HepG2 (cell line): ENCODE results near the gene PRSS53. TPM values are rescaled to one million over a fixed set of nuclear protein-coding genes. Genes with fewer than 3 reads are reported as not detected.
A peak's percentile ranks its signal among the peaks of the same experiment; 100 is the strongest.

Experiments
- AHR ChIP-seq: IDR thresholded peaks from 2 replicates; pipeline ENCODE4 v1.6.1; 2018; ENCODE audit warnings: missing genetic modification reagents, missing compliant biosample characterization
- ATF7-NPFF ChIP-seq: sonication (generic); formaldehyde crosslinking; IDR thresholded peaks from 2 replicates; pipeline ENCODE4 v1.8.1; 2023; ENCODE audit warnings: mild to moderate bottlenecking, low read depth, missing genetic modification reagents, moderate library complexity
- GATAD1 ChIP-seq: IDR thresholded peaks from 2 replicates; pipeline ENCODE4 v1.6.1; 2016; ENCODE audit warnings: missing genetic modification reagents, missing compliant biosample characterization
- HNRNPL ChIP-seq: fragments of 200-400 bp; formaldehyde crosslinking; IDR thresholded peaks from 2 replicates; pipeline ENCODE4 v1.6.1; 2017; ENCODE audit warnings: mild to moderate bottlenecking, low read depth, low read length
- KDM4B ChIP-seq: sonication (generic); formaldehyde crosslinking; IDR thresholded peaks from 2 replicates; pipeline ENCODE4 v1.4.0; 2020; ENCODE audit warnings: missing genetic modification reagents
- MIER3 ChIP-seq: IDR thresholded peaks from 2 replicates; pipeline ENCODE4 v1.6.1; 2016; ENCODE audit warnings: missing compliant biosample characterization, borderline replicate concordance
- MLXIP ChIP-seq: sonication (generic); formaldehyde crosslinking; IDR thresholded peaks from 2 replicates; pipeline ENCODE4 v1.9.0; 2021; ENCODE audit warnings: missing genetic modification reagents, borderline replicate concordance
- MTA1 ChIP-seq: sonication (generic); formaldehyde crosslinking; IDR thresholded peaks from 2 replicates; pipeline ENCODE4 v1.4.0; 2020; ENCODE audit warnings: missing genetic modification reagents, mild to moderate bottlenecking, borderline replicate concordance
- PHB2 ChIP-seq: fragments of 450-650 bp; IDR thresholded peaks from 2 replicates; pipeline ENCODE4 v1.6.1; 2018; ENCODE audit not compliant: partially characterized antibody
- STAT5B ChIP-seq: sonication (generic); formaldehyde crosslinking; IDR thresholded peaks from 2 replicates; pipeline ENCODE4 v1.4.0; 2020; ENCODE audit warnings: missing genetic modification reagents
- ZBTB8A ChIP-seq: sonication (generic); formaldehyde crosslinking; IDR thresholded peaks from 2 replicates; pipeline ENCODE4 v1.4.0; 2020; ENCODE audit warnings: mild to moderate bottlenecking, low read depth, missing genetic modification reagents, borderline replicate concordance
- ZNF101 ChIP-seq: sonication (generic); formaldehyde crosslinking; IDR thresholded peaks from 2 replicates; pipeline ENCODE4 v1.4.0; 2020; ENCODE audit warnings: mild to moderate bottlenecking, low read depth, missing genetic modification reagents, borderline replicate concordance
- ZNF235 ChIP-seq: sonication (generic); formaldehyde crosslinking; IDR thresholded peaks from 2 replicates; pipeline ENCODE4 v1.8.1; 2023; ENCODE audit warnings: mild to moderate bottlenecking, missing genetic modification reagents, borderline replicate concordance
- ZNF564 ChIP-seq: sonication (generic); formaldehyde crosslinking; IDR thresholded peaks from 2 replicates; pipeline ENCODE4 v1.8.1; 2023; ENCODE audit warnings: mild to moderate bottlenecking, missing genetic modification reagents
- ZNF619 ChIP-seq: sonication (generic); formaldehyde crosslinking; IDR thresholded peaks from 2 replicates; pipeline ENCODE4 v1.4.0; 2020; ENCODE audit warnings: mild to moderate bottlenecking, missing genetic modification reagents
- ZNF766 ChIP-seq: sonication (generic); formaldehyde crosslinking; IDR thresholded peaks from 2 replicates; pipeline ENCODE4 v1.5.0; 2020; ENCODE audit warnings: missing genetic modification reagents, borderline replicate concordance
- ZNF770 ChIP-seq: sonication (generic); formaldehyde crosslinking; IDR thresholded peaks from 2 replicates; pipeline ENCODE4 v1.5.0; 2020; ENCODE audit warnings: mild to moderate bottlenecking, missing genetic modification reagents
- ZSCAN5A ChIP-seq: sonication (generic); formaldehyde crosslinking; IDR thresholded peaks from 2 replicates; pipeline ENCODE4 v1.8.0; 2022; ENCODE audit warnings: mild to moderate bottlenecking, missing genetic modification reagents, borderline replicate concordance
- polyA plus RNA-seq, 8 experiments: library from polyadenylated mRNA; depleted of rRNA in 3 of 8; stranded (reverse) in 7 of 8; unstranded in 1 of 8; fragments of >200 nt; fragmentation: Illumina TruSeq in 4 of 8; extraction: Trizol in 4 of 8; gene quantifications; 2 replicates each; pipeline versions ENCODE4 v1.2.1 to v1.2.3, GENCODE V29; 2011 to 2016; ENCODE audit warnings: low read depth in 4 of 8, missing spikeins in 1 of 8, mixed read lengths in 1 of 8; ENCODE audit not compliant: insufficient read depth in 1 of 8
- total RNA-seq, 5 experiments: library from RNA; depleted of rRNA; stranded (reverse); fragments of >200 nt; fragmentation: Illumina TruSeq; extraction: Trizol; gene quantifications; 2 replicates each; pipeline ENCODE4 v1.2.3, GENCODE V29; 2016; ENCODE audit warnings: low read depth in 1 of 5
- TF ChIP-seq, protein P1 (sequence below): sonication (generic); formaldehyde crosslinking; IDR thresholded peaks from 2 replicates; pipeline ENCODE4 v1.5.0; 2020; ENCODE audit warnings: missing genetic modification reagents

PRSS53 gene
- total and polyA plus RNA-seq, 2 of the 13 experiments (the other 11 are each of a cell fraction or from before 2014, with no cell fraction given) = 2.2 to 7.4 TPM

- TF ChIP-seq MLXIP (CRISPR knock-in tag) = no peak; the same call in 1 of the 2 replicates
- TF ChIP-seq HNRNPL = no peak
- no peak for TF ChIP-seq PHB2
- TF ChIP-seq, protein P1, sequence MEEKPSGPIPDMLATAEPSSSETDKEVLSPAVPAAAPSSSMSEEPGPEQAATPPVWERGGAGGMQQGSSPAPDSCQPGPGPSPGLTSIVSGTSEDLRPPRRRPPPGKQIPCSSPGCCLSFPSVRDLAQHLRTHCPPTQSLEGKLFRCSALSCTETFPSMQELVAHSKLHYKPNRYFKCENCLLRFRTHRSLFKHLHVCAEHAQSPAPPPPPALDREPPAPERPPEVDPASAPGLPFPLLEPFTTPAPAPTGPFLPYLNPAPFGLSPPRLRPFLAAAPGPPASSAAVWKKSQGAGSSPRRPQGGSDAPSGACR (CRISPR knock-in tag) = peak; percentile 54
- TF ChIP-seq KDM4B (CRISPR knock-in tag) = peak; percentile 76; the same call in 1 of the 2 replicates
- peak; percentile 59; the same call in 1 of the 2 replicates for TF ChIP-seq ZNF235 (CRISPR knock-in tag)
- no peak for TF ChIP-seq GATAD1 (CRISPR knock-in tag)
- no peak for TF ChIP-seq STAT5B (CRISPR knock-in tag)
- peak; percentile 60; the same call in 1 of the 2 replicates for TF ChIP-seq ZNF619 (CRISPR knock-in tag)
- TF ChIP-seq ZSCAN5A (CRISPR knock-in tag) = no peak
- peak; percentile 4; the same call in 1 of the 2 replicates for TF ChIP-seq MTA1 (CRISPR knock-in tag)
- no peak; the same call in 1 of the 2 replicates for TF ChIP-seq ATF7-NPFF (CRISPR knock-in tag)
- no peak for TF ChIP-seq ZNF101 (CRISPR knock-in tag)
- peak; percentile 52; the same call in 1 of the 2 replicates for TF ChIP-seq ZNF766
- TF ChIP-seq ZNF564 (CRISPR knock-in tag) = 0 out of 2 replicates have a peak, but pooled peaks have one; percentile 78
- no peak for TF ChIP-seq MIER3 (CRISPR knock-in tag)
- TF ChIP-seq ZBTB8A = no peak
- TF ChIP-seq ZNF770 = peak; percentile 34
- TF ChIP-seq AHR (CRISPR knock-in tag) = no peak
These were observed 15.4 kb downstream of the PRSS53 start (continued) for GRCh38 chr16:31073142-31073969.
